H9 (cell line): ENCODE results near the gene PKD2L2. TPM values are rescaled to one million over a fixed set of nuclear protein-coding genes. Genes with fewer than 3 reads are reported as not detected.

Experiments used
- DNase-seq: peaks from one replicate; pipeline ENCODE4 v3.0.0-alpha.2; 2017
- H2AFZ ChIP-seq: one replicate; pipeline ENCODE4 v1.6.1; 2013; ENCODE audit warnings: mild to moderate bottlenecking, low read length, control low read depth, moderate library complexity
- H2AK5ac ChIP-seq: 2 replicates; pipeline ENCODE4 v1.6.1; 2013; ENCODE audit warnings: low read length, control low read depth, mixed read lengths; ENCODE audit not compliant: insufficient read length
- H2BK120ac ChIP-seq: one replicate; pipeline ENCODE4 v1.6.1; 2013; ENCODE audit warnings: low read depth, mild to moderate bottlenecking, low read length, control low read depth, inconsistent platforms; ENCODE audit not compliant: poor library complexity, severe bottlenecking
- H2BK12ac ChIP-seq: 2 replicates; pipeline ENCODE4 v1.6.1; 2013; ENCODE audit warnings: low read length, control low read depth, mixed read lengths, low read depth; ENCODE audit not compliant: insufficient read length
- H2BK15ac ChIP-seq: 2 replicates; pipeline ENCODE4 v1.6.1; 2013; ENCODE audit warnings: low read depth, low read length, control low read depth
- H2BK20ac ChIP-seq: one replicate; pipeline ENCODE4 v1.6.1; 2013; ENCODE audit warnings: low read depth, mild to moderate bottlenecking, low read length, control low read depth, inconsistent platforms; ENCODE audit not compliant: poor library complexity, severe bottlenecking
- H2BK5ac ChIP-seq: 2 replicates; pipeline ENCODE4 v1.6.1; 2013; ENCODE audit warnings: low read length, control low read depth, mixed read lengths; ENCODE audit not compliant: insufficient read length
- H3K14ac ChIP-seq: 2 replicates; pipeline ENCODE4 v1.6.1; 2013; ENCODE audit warnings: low read length, control low read depth; ENCODE audit not compliant: insufficient read depth
- H3K18ac ChIP-seq: 2 replicates; pipeline ENCODE4 v1.6.1; 2013; ENCODE audit warnings: low read depth, mild to moderate bottlenecking, mixed read lengths, low read length, control low read depth; ENCODE audit not compliant: insufficient read length
- H3K23ac ChIP-seq: 2 replicates; pipeline ENCODE4 v1.6.1; 2013; ENCODE audit warnings: low read length, control low read depth, mixed read lengths, low read depth; ENCODE audit not compliant: insufficient read length
- H3K23me2 ChIP-seq: 2 replicates; pipeline ENCODE4 v1.6.1; 2013; ENCODE audit warnings: low read depth, mild to moderate bottlenecking, mixed read lengths, low read length, control low read depth; ENCODE audit not compliant: insufficient read length, poor library complexity, severe bottlenecking
- H3K27ac ChIP-seq: 2 replicates; pipeline ENCODE4 v1.5.1; 2013; ENCODE audit warnings: low read length, control low read depth, mixed read lengths, low read depth; ENCODE audit not compliant: insufficient read length
- H3K27me3 ChIP-seq: 2 replicates; pipeline ENCODE4 v1.6.1; 2013; ENCODE audit warnings: low read length, control low read depth, inconsistent platforms; ENCODE audit not compliant: insufficient read depth
- H3K4ac ChIP-seq: 2 replicates; pipeline ENCODE4 v1.6.1; 2013; ENCODE audit warnings: low read depth, mild to moderate bottlenecking, control low read depth, inconsistent platforms, low read length, moderate library complexity
- H3K4me1 ChIP-seq: 2 replicates; pipeline ENCODE4 v1.6.1; 2013; ENCODE audit warnings: low read length, control low read depth, inconsistent platforms; ENCODE audit not compliant: insufficient read depth
- H3K4me2 ChIP-seq: 2 replicates; pipeline ENCODE4 v1.6.1; 2013; ENCODE audit warnings: low read length, control low read depth, mixed read lengths; ENCODE audit not compliant: insufficient read length, insufficient read depth
- H3K56ac ChIP-seq: 2 replicates; pipeline ENCODE4 v1.6.1; 2013; ENCODE audit warnings: low read depth, mild to moderate bottlenecking, mixed read lengths, low read length, control low read depth; ENCODE audit not compliant: insufficient read length
- H3K79me1 ChIP-seq: 2 replicates; pipeline ENCODE4 v1.6.1; 2013; ENCODE audit warnings: low read depth, mild to moderate bottlenecking, moderate library complexity, low read length, control low read depth, inconsistent platforms; ENCODE audit not compliant: insufficient read depth, poor library complexity, severe bottlenecking
- H3K79me2 ChIP-seq: 2 replicates; pipeline ENCODE4 v1.6.1; 2013; ENCODE audit warnings: low read length, control low read depth, inconsistent platforms; ENCODE audit not compliant: insufficient read depth
- H3K9ac ChIP-seq: 2 replicates; pipeline ENCODE4 v1.6.1; 2013; ENCODE audit warnings: low read length, control low read depth, mixed read lengths; ENCODE audit not compliant: insufficient read length; ENCODE audit errors: extremely low read depth
- H3K9me3 ChIP-seq: one replicate; pipeline ENCODE4 v1.6.1; 2013; ENCODE audit warnings: low read depth, low read length, inconsistent platforms; ENCODE audit not compliant: control insufficient read depth
- H3T11ph ChIP-seq: one replicate; pipeline ENCODE4 v1.6.1; 2013; ENCODE audit warnings: mild to moderate bottlenecking, low read length, control low read depth, inconsistent platforms
- H4K20me1 ChIP-seq: one replicate; pipeline ENCODE4 v1.6.1; 2013; ENCODE audit not compliant: control insufficient read depth, insufficient read length, insufficient read depth
- H4K5ac ChIP-seq: 2 replicates; pipeline ENCODE4 v1.6.1; 2013; ENCODE audit warnings: low read depth, mild to moderate bottlenecking, mixed read lengths, low read length, control low read depth; ENCODE audit not compliant: insufficient read length
- H4K8ac ChIP-seq: replicated peaks from 2 replicates; pipeline ENCODE4 v1.6.1; 2013; ENCODE audit warnings: low read length, control low read depth, mixed read lengths, low read depth; ENCODE audit not compliant: insufficient read length
- H4K91ac ChIP-seq: 2 replicates; pipeline ENCODE4 v1.6.1; 2013; ENCODE audit warnings: low read depth, mild to moderate bottlenecking, moderate library complexity, mixed read lengths, low read length, control low read depth; ENCODE audit not compliant: insufficient read length
- H3K27ac Mint-ChIP-seq, 3 experiments: 2 replicates in 2 of 3; 3 replicates in 1 of 3; pipeline ENCODE4 v1.8.0; 2020 to 2021; ENCODE audit warnings: mixed read lengths in 3 of 3, mild to moderate bottlenecking in 1 of 3, moderate library complexity in 1 of 3
- H3K27me3 Mint-ChIP-seq: 2 replicates; pipeline ENCODE4 v1.8.0; 2021; ENCODE audit warnings: low read depth, mild to moderate bottlenecking, moderate library complexity, mixed read lengths
- H3K36me3 Mint-ChIP-seq, 3 experiments: 2 replicates in 2 of 3; 3 replicates in 1 of 3; pipeline ENCODE4 v1.8.0; 2020 to 2021; ENCODE audit warnings: low read depth in 3 of 3, mixed read lengths in 3 of 3; ENCODE audit not compliant: insufficient read depth in 1 of 3
- H3K4me1 Mint-ChIP-seq, 2 experiments: 2 replicates each; pipeline ENCODE4 v1.8.0; 2020; ENCODE audit warnings: mixed read lengths in 2 of 2
- H3K4me3 Mint-ChIP-seq, 2 experiments: 2 replicates in 1 of 2; 3 replicates in 1 of 2; pipeline ENCODE4 v1.8.0; 2020 to 2021; ENCODE audit warnings: mild to moderate bottlenecking in 2 of 2, mixed read lengths in 2 of 2, moderate library complexity in 1 of 2
- H3K9me3 Mint-ChIP-seq, 2 experiments: 2 replicates in 1 of 2; 3 replicates in 1 of 2; pipeline ENCODE4 v1.8.0; 2020; ENCODE audit warnings: mild to moderate bottlenecking in 2 of 2, mixed read lengths in 2 of 2, moderate library complexity in 1 of 2
- CTCF ChIP-seq: fragments of 200-600 bp; sonication (generic); conservative IDR thresholded peaks from 3 replicates; pipeline ENCODE4 v1.8.0; 2021; ENCODE audit warnings: antibody characterized with exemption, mild to moderate bottlenecking
- WGBS: extraction: QIAGEN DNeasy Blood & Tissue Kit; methylation state at CpG from one replicate; pipeline ENCODE4 v1.1.7; 2013; ENCODE audit warnings: missing lambda C conversion rate, low lambda C conversion rate, mixed read lengths; ENCODE audit not compliant: insufficient read length; ENCODE audit errors: extremely low coverage; 5-methylcytosine and 5-hydroxymethylcytosine counted together
- total RNA-seq: library from RNA; stranded (reverse); gene quantifications from 2 replicates; pipeline ENCODE4 v1.2.1, GENCODE V29; 2021

PKD2L2 gene
- total RNA-seq, 1 experiment from 2014 or later = not detected

GRCh38 chr5:137957948-137958347, 68.7 kb downstream of the PKD2L2 start:
- H3K9me3 Mint-ChIP-seq = no peaks in the 10 kb centered on the region
- Histone ChIP-seq H3K18ac (no peak overlapping the region), H3K79me1 (no peaks in the 10 kb centered on the region), H3K14ac (no peak overlapping the region), H2BK20ac (no peak overlapping the region), H4K5ac (no peak overlapping the region), H3K23me2 (no peaks in the 10 kb centered on the region), H3K23ac (no peak overlapping the region), H2AK5ac (no peak overlapping the region), H2BK120ac (no peak overlapping the region), H3K56ac (no peak overlapping the region), H3K27ac (no peak overlapping the region), H4K20me1 (no peaks in the 10 kb centered on the region), H2BK15ac (no peak overlapping the region), H3K4ac (no peak overlapping the region), H4K91ac (no peak overlapping the region), H2BK12ac (no peak overlapping the region), H3K79me2 (no peaks in the 10 kb centered on the region), H3T11ph (no peak overlapping the region), H3K4me1 (no peaks in the 10 kb centered on the region), H4K8ac (no peak overlapping the region), H2BK5ac (no peak overlapping the region), H3K4me2 (no peak overlapping the region), H3K27me3 (no peaks in the 10 kb centered on the region), H3K9ac (no peak overlapping the region), H3K9me3 (no peaks in the 10 kb centered on the region), H2AFZ (no peak overlapping the region)
- H3K4me3 Mint-ChIP-seq = no peak overlapping the region
- WGBS = no CpG with 5 or more reads among the region's 1 CpG
- no peak for TF ChIP-seq CTCF
- no peak for DNase-seq
- H3K27me3 Mint-ChIP-seq = no peaks in the 10 kb centered on the region
- no peaks in the 10 kb centered on the region for H3K4me1 Mint-ChIP-seq
- H3K36me3 Mint-ChIP-seq = peaks cover 5 to 47% (median 45%) of the 10 kb centered on the region in 3 experiments; a peak in 6 of 7 replicates
- H3K27ac Mint-ChIP-seq = peak overlapping the region in 1 of 3 experiments; percentile 4; a peak in 1 of 7 replicates
